Parathyroid adenoma (tissue), 2 donors: ENCODE data around the gene ADAMTS3.

ENCODE experiments used
- H2AFZ ChIP-seq: fragments of 300-600 bp; sonication (generic); one replicate; pipeline ENCODE4 v1.7.0; 2017; ENCODE audit warnings: antibody characterized with exemption, mild to moderate bottlenecking
- H3K27ac ChIP-seq: fragments of 300-600 bp; sonication (generic); one replicate; pipeline ENCODE4 v1.7.0; 2017
- H3K27me3 ChIP-seq: fragments of 300-600 bp; sonication (generic); one replicate; pipeline ENCODE4 v1.7.0; 2017; ENCODE audit warnings: low read length; ENCODE audit not compliant: control insufficient read depth, insufficient read depth
- H3K36me3 ChIP-seq: fragments of 300-600 bp; sonication (generic); one replicate; pipeline ENCODE4 v1.7.0; 2017; ENCODE audit warnings: low read length; ENCODE audit not compliant: control insufficient read depth, insufficient read depth
- H3K4me1 ChIP-seq: fragments of 300-600 bp; sonication (generic); one replicate; pipeline ENCODE4 v1.7.0; 2017; ENCODE audit warnings: control low read depth
- H3K4me2 ChIP-seq: fragments of 300-600 bp; sonication (generic); one replicate; pipeline ENCODE4 v1.7.0; 2017; ENCODE audit warnings: low read length
- H3K4me3 ChIP-seq: fragments of 300-600 bp; sonication (generic); one replicate; pipeline ENCODE4 v1.7.0; 2017; ENCODE audit warnings: low read depth, low read length
- H3K79me2 ChIP-seq: fragments of 300-600 bp; sonication (generic); one replicate; pipeline ENCODE4 v1.7.0; 2017; ENCODE audit warnings: control low read depth
- H3K9ac ChIP-seq: fragments of 300-600 bp; sonication (generic); one replicate; pipeline ENCODE4 v1.7.0; 2017; ENCODE audit warnings: mild to moderate bottlenecking
- H3K9me3 ChIP-seq: fragments of 300-600 bp; sonication (generic); one replicate; pipeline ENCODE4 v1.7.0; 2017; ENCODE audit warnings: low read length; ENCODE audit not compliant: control insufficient read depth
- CTCF ChIP-seq: fragments of 300-600 bp; sonication (generic); IDR thresholded peaks from one replicate; pipeline ENCODE4 v1.7.0; 2017; ENCODE audit warnings: antibody characterized with exemption, mild to moderate bottlenecking
- donor health status: primary hyperparathyroidism.

The ADAMTS3 gene

GRCh38 chr4:72442715-72443114 lies 126.3 kb downstream of the ADAMTS3 start:
- Histone ChIP-seq H3K9ac (no peak overlapping the region), H3K4me1 (no peaks in the 10 kb centered on the region), H3K27me3 (no peaks in the 10 kb centered on the region), H3K27ac (no peak overlapping the region), H2AFZ (no peak overlapping the region), H3K79me2 (no peaks in the 10 kb centered on the region), H3K4me3 (no peak overlapping the region), H3K4me2 (no peak overlapping the region), H3K9me3 (no peaks in the 10 kb centered on the region), H3K36me3 (no peaks in the 10 kb centered on the region)
- no peak for TF ChIP-seq CTCF

DNA sequence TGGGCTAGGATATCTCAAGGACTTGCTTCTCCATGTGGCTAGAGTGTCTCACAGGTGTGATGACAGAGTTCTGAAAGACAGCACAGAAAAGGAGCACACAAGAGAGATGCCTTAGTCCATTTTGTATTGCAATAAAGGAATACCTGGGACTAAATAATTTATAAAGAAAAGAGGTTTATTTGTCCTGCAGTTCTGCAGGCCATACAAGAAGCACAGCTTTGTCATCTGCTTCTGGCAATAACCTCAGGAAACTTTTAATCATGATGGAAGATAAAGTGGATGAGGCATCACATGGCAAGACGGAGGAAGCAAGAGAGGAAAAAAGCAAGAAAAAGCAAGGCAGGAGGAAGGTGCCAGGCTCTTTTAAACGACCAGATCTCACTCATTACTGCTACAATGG lies 126.9 kb downstream of the ADAMTS3 start:
- no peak overlapping the region for H3K4me3 ChIP-seq
- no peak overlapping the region for H3K4me2 ChIP-seq
- no peak overlapping the region for H2AFZ ChIP-seq
- H3K27me3 ChIP-seq: no peaks in the 10 kb centered on the region
- no peak for TF ChIP-seq CTCF
- no peak overlapping the region for H3K9ac ChIP-seq
- H3K27ac ChIP-seq: no peak overlapping the region
- no peaks in the 10 kb centered on the region for H3K9me3 ChIP-seq
- H3K36me3 ChIP-seq: no peaks in the 10 kb centered on the region
- H3K4me1 ChIP-seq: no peaks in the 10 kb centered on the region
- no peaks in the 10 kb centered on the region for H3K79me2 ChIP-seq

- Histone ChIP-seq H3K9me3 (no peaks in the 10 kb centered on the region), H3K36me3 (no peaks in the 10 kb centered on the region)
These were observed 128.6 kb downstream of the ADAMTS3 start for GRCh38 chr4:72440386-72440785.

DNA sequence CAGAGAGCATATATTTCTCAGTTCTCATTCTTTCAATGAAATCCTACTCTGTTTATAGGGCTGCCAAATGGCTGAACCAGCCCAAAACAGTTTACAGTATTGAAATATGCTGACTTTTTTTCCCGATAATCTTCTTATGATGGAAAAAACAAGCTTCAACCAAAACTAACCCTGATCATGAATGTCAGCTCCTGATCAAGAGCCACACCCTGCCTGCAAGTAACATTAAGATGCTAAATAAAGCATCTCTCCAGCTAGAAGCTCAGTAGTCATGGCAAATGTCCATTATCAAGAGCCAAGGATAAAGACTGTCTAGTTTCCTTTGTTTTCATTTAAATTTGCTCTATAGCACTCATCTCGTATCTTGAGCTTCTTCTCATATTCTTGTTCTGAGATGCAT lies 136.0 kb downstream of the ADAMTS3 start:
- H3K4me2 ChIP-seq: no peak overlapping the region
- H3K27me3 ChIP-seq: no peaks in the 10 kb centered on the region
- no peak overlapping the region for H3K4me3 ChIP-seq
- H3K9me3 ChIP-seq: no peaks in the 10 kb centered on the region
- no peaks in the 10 kb centered on the region for H3K79me2 ChIP-seq
- no peak for TF ChIP-seq CTCF
- no peak overlapping the region for H3K27ac ChIP-seq
- no peaks in the 10 kb centered on the region for H3K4me1 ChIP-seq
- no peaks in the 10 kb centered on the region for H3K36me3 ChIP-seq
- no peak overlapping the region for H2AFZ ChIP-seq
- no peak overlapping the region for H3K9ac ChIP-seq

More at GRCh38 chr4:72440386-72440785, 128.6 kb downstream of the ADAMTS3 start:
- Histone ChIP-seq H3K27ac (no peak overlapping the region), H3K9ac (no peak overlapping the region), H3K79me2 (no peaks in the 10 kb centered on the region), H3K4me1 (no peaks in the 10 kb centered on the region), H3K4me3 (no peak overlapping the region), H3K27me3 (no peaks in the 10 kb centered on the region), H2AFZ (no peak overlapping the region), H3K4me2 (no peak overlapping the region)
- no peak for TF ChIP-seq CTCF

DNA sequence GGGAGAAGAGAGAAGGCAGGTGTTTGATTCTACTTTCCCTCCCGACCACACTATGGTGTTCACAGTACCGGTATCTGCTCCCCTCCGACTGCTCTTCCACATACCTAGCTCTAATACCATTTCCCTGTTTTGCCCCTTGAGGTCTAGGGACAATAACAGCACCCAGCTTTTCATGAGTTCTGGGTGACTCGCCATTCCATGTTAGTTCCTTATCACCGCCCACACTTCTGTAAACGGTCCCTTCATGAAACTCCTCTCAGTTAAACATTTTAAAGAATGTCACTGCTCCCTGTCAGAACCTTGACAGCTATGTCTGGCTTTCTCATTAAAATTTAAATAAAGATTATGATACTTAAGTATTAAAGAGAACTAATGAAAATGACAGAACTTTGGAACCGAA lies 136.7 kb downstream of the ADAMTS3 start:
- H3K79me2 ChIP-seq: no peaks in the 10 kb centered on the region
- no peak overlapping the region for H3K9ac ChIP-seq
- H3K9me3 ChIP-seq: no peaks in the 10 kb centered on the region
- H3K36me3 ChIP-seq: no peaks in the 10 kb centered on the region
- no peaks in the 10 kb centered on the region for H3K4me1 ChIP-seq
- no peak overlapping the region for H3K4me2 ChIP-seq
- no peak for TF ChIP-seq CTCF
- no peak overlapping the region for H3K4me3 ChIP-seq
- no peaks in the 10 kb centered on the region for H3K27me3 ChIP-seq
- no peak overlapping the region for H2AFZ ChIP-seq
- no peak overlapping the region for H3K27ac ChIP-seq
